HG02588 (cell line): ENCODE measurements around the gene PLCB1.

Experiments used
- ATAC-seq: cut with Tn5 transposase; IDR thresholded peaks from one replicate; pipeline ENCODE4 v1.9.1; 2021; ENCODE audit warnings: mild to moderate bottlenecking, moderate library complexity; ENCODE audit not compliant: unreplicated experiment

The PLCB1 gene

DNA sequence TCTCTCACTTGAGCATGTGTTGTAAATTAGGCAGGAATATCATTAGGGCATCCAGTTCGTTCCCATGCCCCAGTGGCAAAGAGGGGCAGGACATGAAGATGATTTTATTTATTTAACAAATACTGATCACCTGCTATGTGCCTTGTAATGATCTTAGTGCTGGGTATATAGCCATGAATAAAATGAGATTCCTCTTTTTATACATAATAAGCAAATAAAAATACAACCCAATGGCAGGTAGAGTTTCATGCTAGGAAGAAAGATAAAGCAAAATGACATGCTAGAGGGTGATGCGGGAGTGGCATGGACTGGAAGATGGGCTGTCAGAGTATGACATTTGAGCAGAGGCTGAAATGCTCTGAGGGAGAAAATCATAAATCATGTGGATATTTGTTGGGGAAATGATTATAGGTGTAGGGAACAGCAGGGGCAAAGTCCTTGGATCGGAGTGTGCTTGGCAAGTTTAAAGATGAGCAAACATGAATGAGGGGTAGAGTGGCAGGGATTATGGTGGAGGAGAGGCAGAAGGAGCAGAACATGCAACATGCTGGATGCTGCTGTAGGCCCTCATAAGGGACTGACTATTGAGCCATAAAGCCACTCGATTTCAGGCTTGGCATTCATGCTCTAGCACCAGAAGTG, 342.1 kb downstream of the PLCB1 start:
- ATAC-seq = no peak

DNA sequence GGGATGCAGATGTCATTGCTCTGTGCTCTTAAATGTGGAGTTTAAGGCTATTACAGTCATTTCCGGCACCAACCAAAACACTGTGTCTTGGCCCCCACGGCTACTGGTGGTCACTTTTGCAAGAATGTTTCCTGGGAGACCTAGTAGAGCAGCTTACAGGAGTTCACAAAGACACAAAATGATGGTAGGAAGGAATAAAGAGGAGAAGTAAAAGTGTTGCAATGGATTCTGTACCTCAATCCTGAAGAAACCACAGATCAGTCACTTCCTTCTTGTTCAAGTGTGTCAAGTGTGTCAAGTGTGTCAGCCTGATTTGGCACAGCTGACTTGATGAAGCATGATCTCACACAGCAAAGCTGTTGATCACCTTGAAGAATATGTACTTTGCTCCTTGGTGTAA, 344.0 kb downstream of the PLCB1 start:
- no peak for ATAC-seq

DNA sequence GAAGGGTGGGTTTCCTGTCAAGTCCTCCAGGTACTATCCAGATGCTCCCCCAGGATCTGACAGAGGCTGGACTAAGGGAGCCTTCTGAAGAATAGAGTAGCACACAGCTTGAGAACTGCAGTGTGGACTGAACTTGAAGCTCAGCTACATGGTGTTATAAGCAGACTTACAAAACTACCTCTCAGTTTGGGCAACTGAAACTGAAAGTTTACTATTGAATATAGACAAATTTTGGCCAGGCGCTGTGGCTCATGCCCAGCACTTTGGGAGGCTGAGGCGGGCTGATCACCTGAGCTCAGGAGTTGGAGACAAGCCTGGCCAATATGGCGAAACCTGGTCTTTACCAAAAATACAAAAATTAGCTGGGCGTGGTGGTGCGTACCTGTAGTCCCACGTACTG, 348.5 kb downstream of the PLCB1 start:
- no peak for ATAC-seq

DNA sequence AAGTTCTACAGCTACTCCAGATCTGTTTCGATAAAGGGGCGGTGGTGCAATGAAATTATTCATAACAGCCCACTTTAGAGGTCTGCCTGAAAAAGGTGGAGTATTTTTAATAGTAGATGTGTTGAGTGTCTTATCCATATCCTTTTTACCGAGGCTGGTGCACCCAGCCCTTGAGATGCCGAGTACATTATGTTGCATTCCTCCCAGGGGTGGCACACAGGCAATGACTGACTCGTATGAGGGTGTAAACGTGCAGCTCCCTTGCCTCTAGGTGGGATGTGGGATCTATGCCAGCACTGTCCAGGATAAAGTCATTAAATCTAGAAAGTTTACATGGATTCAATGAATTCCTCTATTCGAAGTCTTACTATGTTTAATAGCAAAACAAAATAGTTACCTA, 355.6 kb downstream of the PLCB1 start:
- no peak for ATAC-seq

DNA sequence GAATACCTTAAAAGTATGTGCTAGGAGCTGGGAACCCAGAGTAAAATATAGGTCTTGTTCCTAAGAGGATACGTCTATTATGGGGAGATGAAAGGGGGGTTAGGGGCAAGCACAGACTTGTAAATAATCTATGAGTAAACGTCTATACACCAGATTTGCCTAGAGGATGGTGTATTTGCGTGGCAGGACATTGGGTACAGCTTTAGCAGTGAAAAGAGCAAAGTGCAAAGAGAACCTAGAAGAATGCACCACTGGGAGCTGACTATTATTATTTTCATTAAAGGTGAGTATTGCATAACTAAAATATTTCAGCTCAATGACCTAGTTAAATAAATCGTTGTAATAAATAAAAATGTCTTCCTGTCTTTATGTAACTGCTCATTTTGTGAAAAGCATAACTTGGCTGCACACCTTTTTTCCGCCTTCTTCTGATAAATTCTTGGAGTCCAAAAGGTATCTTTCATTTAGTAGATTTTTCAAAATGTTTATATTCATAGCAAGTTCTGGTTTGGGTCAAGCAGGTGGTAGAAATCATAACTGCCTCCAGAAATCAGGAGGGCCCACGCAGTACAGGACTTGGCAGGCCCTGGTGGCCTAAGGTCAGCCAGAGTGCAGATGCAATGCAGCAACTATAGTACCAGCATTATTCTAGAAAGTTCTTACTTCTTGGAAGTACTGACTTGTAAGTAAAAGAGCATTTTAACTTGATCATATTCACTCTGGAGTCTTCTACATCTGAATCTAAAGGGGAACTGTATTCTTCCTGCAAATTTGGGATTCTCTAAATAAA, 357.2 kb downstream of the PLCB1 start:
- no peak for ATAC-seq

DNA sequence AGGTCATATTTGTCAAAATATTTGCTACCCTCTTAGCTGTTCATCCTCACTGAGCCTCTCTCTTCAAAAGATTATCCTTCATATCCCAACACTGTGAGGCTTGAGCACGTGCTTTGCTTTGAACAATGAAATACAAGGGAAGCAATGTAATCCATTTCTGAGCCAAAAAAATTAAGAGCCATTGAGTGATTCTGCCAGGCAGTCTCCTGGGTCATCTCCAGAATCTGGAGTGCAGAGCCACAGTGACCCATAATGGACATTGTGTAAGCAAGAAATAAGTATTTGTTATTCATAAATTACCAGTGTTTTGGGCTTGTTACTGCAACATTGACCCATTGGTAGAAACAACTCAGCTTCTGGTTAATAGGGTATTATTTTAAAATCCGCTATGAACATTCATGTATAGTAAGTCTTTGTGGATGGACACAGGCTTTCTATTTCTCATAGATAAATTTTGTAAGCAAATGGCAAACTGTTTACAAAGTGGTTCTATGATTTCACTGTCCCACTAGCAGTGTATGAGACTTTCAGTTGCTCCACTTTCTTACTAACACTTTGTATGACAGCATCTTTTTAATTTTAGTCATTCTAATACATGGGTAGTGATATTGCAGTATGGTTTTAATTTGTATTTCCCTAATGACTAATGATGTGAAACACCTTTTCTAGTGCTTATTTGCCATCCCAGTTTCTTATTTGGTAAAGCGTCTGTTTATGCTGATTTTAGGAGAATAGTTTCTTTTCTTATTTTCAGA, 358.2 kb downstream of the PLCB1 start:
- ATAC-seq = no peak

DNA sequence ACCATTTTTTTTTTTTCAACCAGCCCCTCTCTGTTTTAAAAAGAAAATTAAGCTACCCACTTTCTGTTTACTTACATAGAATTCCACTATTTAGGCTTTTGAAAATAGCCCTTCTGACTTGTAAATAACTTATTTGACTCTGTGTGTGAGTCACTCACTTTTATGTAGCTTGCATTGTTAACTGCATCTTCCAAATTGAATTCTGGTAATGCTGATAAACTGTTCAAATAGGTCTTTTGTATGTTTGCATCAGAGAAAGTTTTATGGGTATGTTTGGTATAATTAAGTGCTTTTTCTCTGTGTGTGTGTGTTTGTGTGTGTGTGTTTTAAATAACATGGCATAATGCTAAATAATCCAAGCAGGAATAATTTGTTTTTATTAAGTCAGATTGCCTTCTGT, 360.1 kb downstream of the PLCB1 start:
- no peak for ATAC-seq

DNA sequence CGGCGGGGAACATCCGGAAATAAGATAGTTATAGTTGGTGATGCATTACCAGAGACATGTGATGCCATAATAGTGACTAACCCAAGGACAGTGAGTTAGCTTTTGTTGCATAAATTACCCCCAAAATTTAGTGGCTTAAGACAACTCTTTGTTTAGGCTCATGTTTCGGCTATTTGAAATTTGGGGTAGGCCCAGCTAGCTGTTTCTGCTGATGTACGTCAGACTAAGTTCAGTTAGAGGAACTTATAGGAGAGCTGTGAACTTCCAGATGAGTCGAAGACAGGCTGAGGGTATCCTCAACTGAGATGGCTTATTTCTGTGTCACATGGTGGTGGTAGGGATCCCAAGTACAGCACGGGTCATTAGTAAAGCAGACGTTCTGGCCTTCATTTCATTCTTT, 366.5 kb downstream of the PLCB1 start:
- no peak for ATAC-seq

DNA sequence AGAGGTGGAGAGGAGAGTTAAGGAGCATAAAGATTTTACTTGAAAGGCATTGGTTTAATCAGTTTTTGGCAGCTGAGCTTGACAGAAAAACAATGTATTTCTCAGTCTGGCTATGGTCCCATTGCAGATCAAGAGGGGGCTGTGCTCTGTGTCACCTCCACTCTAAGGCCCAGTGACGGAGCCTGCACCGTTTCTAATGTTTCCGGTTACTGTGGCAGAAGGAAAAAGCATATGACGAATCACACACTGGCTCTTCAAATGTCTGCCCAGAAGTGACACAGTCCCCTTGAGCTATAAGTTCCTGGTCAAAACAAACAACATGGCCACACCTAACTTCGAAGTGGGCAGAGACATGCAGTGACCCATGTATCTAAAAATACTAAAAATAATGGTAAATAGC, 372.0 kb downstream of the PLCB1 start:
- ATAC-seq = no peak

DNA sequence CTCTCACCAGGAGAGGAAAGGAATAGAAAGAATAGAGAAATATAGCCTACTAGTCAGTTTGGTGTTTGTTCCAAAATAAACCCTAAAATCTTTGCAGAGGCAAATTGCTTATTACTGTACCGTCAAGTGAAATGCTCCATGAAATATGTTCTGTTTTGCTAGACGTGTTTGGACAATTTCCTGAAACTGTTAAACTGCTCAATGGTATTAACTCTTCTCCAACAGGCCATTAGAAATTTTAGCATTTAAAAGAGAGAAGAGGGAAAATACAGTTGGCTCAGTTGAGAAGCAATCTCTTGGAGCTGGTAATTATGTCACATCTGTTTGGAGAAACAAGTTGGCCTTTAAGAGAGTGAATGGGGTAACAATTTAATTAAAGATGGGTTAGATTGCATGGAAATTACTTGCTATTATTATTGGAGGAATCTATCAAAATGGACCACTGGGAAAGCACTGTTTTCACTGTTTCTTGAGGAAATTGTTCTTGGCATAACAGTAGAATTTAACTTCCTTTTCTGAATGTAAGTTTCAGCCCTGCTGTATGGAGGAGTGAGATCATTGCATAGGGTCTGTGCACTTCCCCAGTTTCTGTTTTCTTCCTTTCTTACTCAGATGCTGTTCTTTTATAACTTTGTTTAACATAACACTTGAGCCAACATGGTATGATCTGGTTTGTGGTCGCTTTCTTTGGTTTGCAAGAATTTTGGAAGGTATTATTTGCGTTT, 373.6 kb downstream of the PLCB1 start:
- ATAC-seq = no peak

DNA sequence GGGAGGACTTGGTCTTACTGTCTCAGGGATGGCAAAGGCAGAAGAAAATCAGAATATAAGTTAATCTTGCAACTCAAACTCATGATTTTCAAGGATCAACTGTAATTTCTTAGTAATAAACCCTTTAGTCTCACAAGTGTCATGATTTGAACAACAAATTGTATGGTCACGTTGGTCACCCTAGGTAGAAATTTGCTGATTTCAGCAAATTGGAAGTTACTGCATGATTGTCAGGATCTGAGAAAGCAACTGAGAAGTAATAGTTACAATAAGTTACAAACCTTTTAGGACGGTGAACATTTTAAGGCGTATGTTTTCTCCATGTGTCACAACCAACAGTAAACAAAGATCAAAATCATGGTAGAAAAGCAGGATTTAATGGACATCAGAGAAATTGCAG, 375.2 kb downstream of the PLCB1 start:
- ATAC-seq = no peak

DNA sequence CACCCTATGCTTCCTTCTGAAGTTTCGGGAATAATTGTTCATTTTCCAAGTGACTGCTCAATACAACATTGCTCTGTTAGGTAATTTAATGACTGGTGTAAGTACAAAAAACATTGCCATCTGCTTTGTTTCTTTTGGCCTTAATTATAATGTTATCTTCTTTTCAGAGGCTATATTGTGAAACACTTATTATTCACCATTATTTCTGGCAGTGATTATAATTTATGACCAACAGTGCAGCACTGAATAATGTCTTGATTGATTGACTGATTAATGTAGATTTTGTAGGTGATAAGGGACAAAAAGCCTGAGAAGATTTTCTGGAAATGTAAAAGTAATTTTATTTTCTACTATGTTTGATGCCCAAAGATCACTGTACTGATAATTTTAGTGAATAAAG, 377.7 kb downstream of the PLCB1 start:
- no peak for ATAC-seq

DNA sequence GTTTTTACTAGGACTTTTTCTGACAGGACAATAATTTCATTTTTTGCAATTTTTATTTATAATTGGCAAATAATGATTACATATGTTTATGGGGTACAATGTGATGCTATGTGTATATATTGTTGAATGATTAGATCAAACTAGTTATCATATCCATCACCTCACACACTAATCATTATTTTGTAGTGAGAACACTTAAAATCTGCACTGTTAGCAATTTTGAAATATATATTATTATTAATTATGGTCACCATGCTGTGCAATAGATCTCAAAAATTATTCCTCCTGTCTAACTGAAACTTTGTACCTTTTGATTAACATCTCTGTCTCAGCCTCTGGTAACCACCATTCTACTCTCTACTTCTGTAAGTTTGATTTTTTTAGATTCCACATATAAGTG, 378.7 kb downstream of the PLCB1 start:
- no peak for ATAC-seq

DNA sequence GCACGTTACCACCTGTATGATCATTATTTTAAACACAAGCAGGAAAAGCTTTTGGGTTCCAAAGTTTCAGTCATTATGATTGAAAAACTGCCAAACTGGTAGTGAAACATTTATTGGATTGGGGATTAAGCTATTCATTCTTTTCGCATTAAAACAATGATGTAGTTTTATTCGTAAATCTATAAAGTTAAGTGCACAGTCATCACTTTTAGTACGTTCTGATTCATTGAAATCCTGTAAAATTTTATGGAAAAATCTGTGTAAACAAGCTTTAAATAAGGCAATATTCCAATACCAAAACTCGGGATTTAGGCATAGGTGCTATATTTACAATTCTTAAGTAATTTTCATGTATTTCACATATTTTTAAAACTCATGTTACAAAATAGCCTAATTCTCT, 379.9 kb downstream of the PLCB1 start:
- no peak for ATAC-seq

DNA sequence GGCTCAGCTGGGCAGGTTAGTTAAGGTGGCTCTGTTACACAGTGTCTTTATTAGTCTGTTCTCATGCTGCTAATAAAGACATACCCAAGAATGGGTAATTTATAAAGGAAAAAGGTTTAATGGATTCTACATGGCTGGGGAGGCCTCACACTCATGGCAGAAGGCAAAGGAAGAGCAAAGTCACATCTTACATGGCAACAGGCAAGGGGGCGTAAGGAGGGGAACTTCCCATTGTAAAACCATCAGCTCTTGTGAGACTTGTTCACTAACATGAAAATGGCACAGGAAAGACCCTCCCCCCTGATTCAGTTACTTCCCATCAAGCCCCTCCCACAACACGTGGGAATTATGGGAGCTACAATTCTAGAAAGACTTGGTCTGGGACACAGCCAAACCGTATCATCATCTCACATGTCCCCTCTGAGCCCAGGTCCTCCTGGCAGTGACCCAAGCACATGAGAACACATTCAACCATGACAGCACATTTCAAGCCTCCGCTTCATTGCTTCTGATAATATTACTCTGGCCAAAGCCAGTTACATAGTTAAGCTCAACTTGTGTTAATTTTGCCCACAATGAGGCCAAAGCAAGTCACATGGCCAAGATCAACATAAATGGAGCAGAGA, 383.9 kb downstream of the PLCB1 start:
- ATAC-seq = no peak

DNA sequence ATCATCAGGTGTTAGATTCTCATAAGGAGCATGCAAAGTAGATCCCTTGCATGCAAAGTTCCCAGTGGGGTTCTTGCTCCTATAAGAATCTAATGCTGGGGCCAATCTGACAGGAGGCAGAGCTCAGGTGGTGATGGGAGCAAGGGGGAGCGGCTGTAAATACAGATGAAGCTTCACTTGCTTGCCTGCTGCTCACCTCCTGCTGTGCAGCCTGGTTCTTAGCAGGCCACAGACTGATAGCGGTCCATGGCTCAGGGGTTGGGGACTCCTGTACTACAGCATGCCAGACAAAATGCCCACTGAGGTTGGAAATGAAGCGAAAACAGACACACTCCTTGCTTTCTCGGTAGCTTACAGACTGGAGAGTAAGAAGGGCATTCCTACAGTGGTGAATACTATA, 386.8 kb downstream of the PLCB1 start:
- ATAC-seq = no peak

DNA sequence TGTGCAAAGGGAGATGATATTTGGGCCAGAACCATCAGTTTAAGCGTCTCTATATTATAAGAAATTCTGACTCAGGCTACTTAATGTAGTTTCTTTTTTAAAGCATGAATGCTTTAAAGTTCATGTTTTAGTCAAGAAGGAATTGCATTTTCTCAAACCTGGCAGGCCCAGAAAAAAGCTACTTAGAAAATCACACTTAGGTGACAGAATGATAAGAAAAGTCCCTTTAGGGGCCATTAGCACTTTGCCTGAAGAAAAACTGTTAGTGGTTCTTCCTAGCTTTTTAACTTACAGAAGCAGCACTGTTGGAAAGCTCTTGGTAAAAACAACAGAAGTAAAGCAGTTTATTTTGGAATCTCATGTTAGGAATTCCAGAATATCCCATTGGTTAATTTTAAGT, 387.8 kb downstream of the PLCB1 start:
- ATAC-seq = no peak

DNA sequence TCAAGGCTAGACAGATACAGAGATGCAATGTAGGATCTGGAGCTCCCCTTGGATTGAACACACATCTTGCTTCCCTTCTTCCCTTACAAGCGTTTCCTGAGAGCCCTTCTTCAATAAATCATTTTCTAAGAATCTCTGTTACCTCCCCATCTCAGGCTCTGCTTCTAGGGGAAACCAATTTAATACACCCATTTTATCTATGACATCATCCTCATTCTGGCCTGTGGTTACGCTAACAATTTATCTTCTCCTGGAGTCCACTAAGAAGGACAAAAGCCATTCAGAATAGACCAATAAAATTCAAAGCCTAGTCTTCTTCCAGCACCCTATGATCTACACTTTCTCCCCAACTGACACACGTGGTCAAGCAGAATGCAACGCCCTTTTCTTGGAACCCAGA, 390.1 kb downstream of the PLCB1 start:
- no peak for ATAC-seq

DNA sequence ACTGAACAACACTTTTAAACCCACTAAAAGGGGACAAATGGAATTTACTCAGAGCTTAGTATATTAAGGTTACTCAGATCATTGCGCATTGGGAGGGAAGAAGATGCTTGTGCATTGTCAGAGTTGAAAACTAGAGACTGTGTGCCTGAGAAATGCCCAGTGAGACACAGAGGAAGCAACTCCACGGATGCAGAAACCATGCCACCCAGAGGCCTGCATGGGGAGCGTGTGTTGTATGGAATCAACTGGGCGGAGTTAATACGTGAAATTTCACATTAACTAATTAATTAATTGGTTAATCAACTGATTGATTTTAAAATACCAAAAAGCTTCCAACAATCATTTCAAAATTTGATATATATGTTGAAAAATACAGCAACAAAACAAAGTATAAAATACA, 391.6 kb downstream of the PLCB1 start:
- ATAC-seq = no peak

DNA sequence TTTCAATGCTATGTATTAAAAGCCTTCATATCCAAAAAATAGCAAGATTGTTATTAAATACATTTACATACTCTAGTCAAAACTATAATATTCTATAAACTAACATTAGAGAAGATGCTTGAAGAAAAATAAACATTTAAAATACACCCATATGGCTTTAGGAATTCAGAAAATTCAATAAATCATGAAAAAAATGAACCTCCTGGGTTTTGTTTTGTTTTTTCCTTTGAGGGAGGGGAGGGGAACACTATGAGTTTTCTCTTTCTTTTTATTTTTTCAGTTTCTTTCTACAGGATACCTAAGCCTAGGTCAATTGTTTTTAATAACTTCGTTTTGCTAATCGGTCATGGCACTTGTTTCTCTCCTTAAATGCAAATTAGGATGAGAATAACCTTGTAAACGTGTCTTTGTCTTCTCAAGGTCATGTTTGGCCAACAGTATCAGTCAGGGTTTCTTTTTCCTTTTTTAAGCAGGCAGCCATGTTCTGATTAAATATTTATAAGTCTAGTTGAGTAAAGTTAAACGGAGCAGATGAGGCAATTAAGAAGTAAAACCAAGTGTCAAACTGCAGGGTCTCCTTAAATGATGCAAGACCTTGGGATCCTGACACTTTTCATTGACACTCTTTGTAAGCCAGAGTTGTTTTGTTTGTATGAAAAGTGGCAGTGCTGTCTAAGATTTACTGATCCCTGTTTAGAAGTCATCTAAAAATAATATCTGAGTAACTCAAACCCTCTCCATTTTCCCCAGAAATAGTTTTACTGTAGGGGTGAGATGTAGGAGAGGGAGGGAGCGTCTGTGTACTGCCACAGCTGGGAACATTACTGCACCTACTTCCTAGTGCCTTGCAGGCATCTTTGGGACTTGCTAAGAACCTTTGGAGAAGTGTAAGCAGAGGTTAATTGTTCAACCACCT, 392.3 kb downstream of the PLCB1 start:
- no peak for ATAC-seq
